GM10847 (cell line): ENCODE data around the gene MARCKSL1.

Experiments
- POLR2A ChIP-seq: IDR thresholded peaks from 2 replicates; pipeline ENCODE4 v1.6.1; 2011; ENCODE audit not compliant: insufficient read length; ENCODE audit errors: extremely low read depth

Gene MARCKSL1, protein sequence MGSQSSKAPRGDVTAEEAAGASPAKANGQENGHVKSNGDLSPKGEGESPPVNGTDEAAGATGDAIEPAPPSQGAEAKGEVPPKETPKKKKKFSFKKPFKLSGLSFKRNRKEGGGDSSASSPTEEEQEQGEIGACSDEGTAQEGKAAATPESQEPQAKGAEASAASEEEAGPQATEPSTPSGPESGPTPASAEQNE

DNA sequence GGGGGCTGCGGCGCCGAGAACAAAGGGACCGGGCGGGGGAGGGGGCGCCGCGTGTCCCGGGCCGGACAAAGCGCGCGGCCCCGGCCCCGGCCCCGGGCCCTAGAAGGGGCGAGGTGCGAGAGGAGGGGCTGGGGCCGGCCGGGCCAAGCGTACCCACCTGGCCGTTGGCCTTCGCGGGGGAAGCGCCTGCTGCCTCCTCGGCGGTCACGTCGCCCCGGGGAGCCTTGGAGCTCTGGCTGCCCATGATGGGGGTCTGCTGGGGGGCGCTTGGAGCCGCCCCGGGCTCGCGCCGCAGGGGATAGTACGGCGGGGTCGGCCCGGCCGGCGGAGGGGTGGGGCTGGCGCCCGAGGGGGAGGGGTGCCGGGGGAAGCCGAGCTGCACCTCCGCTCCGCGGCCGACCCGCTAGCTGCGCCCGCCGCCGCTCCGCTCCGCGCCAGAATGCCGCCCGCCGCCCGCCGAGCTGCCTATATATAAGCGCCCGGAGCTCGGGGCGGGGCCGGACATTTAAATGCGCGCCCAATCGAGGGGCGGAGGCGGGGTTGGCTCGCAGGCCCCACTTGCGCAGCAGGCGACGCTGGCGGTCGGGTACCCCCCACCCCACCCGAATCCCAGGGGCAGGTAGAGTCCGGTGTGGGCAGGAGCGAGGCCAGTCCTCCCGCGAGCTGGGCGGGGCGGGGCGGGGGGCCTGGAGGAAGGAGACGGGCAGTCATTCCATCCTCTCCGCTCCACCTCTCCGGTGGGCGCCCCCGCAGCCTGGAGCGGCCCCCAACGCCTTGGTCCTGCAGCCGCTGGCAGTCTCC is at the start of gene MARCKSL1:
MARCKSL1 (minus strand) TSS at position 444 of the 801 bp plus-strand sequence; CDS start at position 244, 200 bp downstream.
- TF ChIP-seq POLR2A: peak; percentile 99

- TF ChIP-seq POLR2A: no peak
Observed at GRCh38 chr1:32380057-32380456, 44.0 kb upstream of the MARCKSL1 start.

DNA sequence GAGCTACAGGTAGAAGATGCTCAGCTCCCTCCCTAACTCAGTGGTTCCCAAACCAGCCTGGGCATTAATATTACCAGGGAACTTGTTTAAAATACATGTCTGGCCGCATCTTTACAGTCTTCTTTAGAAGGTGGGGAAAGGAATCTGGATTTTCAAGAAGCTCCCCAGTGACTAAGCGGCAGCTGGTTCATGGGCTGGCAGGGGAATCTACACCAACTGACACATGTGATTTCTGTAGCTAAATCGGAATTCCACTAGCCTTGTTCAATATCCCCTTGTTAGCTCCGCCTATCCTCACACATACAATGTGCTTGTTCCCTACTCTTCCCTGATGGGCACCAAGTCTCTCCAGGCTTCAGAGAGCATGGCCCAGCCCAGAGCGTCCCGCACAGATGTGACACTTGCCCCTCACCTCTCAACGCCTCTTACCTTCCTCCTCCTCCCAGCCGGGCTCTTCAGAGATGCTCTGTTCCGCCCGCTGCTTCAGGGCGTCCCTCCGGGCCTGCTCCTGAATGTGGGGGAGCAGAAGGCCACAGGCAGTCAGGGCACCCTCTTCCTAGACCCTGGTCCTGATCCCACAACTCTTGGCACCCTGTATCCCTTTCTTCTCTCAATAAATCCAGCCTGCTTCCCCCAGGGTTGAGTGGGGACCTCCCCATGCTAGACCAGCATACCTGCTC is 41.6 kb upstream of the MARCKSL1 start:
- TF ChIP-seq POLR2A: no peak

- no peak for TF ChIP-seq POLR2A
Observed at GRCh38 chr1:32376199-32376598, 40.2 kb upstream of the MARCKSL1 start.

DNA sequence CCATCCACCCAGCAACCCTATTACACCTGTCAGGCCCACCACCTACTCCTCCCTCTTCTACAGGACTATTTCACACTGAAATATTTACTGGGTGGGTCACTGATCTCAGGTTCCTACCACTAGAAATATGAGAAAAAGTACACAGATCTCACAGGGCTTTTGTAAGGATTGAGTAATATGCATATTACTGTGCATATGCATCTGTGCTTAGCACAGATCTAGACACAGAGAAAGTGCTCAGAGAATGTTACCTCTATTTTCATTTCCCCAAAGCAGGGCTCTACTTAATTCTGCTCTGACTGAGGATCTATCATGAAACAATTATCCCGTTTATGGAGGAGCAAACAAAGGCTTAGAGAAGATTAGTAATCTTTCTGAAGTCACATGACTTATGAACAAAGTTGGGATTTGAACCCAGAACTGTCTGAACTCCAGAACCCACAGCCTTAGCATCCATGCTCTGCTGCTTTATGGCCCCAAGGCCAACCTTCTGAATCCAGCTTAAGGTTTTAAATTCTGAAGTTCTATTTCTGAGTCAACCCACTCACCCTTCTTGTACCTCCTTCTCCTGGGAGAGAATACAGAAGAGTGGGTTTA is 38.1 kb upstream of the MARCKSL1 start:
- TF ChIP-seq POLR2A: no peak

DNA sequence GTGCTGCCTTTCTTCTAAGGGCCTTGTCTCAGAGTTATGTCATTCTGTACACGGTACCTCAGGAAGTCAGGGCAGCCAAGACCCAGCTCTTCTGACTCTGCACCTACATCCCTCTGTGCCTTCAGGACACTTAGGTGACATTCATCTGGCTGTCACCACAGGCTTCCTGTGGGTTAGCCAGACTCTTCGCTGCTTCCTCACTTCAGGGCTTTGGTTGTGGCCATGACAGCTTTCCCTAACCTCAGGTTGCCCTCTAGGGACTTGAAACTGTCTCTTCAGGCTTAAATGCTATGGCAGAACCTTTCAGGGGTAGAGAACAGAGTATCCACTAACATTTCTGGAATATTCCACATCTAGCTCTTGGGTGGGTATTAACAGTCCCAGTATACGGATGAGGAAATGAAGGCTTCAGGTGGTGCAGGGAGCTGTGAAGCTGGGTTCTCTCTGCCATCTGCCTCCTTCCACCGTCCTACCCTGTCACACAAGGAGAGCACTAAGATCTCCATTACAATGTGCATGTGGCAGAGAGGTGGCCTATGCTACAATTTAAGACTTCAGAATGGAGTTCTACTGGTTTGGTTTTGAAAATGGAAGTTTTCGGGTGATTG is 36.2 kb upstream of the MARCKSL1 start:
- TF ChIP-seq POLR2A: no peak

GRCh38 chr1:32367912-32368635 is 32.0 kb upstream of the MARCKSL1 start:
- TF ChIP-seq POLR2A: no peak

DNA sequence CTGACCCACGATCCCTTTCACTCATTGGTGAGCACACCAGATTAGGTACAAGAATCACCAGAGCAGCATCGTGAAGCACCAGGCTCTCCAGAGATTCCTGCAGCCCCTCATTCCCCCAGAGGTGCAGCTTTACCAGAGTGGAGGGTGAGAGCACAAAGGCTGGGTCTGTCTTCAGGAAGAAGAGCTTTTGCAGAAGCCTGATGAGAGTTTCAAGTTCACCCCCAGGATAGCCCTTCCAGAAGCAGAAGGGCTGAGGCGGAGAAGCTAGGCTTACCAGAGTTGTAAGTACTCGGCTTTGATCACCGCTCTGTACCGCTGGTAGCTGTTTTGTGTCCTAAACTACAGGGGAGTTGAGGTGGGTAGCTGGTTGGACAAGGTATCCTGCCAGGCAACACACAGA is 29.4 kb upstream of the MARCKSL1 start:
- no peak for TF ChIP-seq POLR2A

DNA sequence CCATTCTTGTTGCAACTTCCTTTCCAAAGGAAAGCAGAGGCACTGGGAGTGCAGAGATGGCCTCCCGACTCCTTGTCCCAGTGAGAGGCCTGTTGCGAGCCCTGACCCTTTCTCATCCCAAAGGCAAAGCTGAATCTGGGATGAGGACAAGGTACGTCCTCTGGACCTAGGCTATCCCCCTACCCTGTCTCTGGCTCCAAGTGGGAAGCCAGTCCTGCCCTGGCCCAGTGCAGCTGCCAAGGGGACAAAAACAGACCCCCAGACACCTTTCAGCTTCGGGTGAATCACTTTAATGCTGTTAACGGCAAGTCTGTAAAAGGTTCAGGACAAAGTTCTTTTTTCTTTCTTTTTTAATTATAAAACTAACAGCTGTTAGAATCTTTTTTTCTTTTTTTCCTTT is 28.8 kb upstream of the MARCKSL1 start:
- no peak for TF ChIP-seq POLR2A

DNA sequence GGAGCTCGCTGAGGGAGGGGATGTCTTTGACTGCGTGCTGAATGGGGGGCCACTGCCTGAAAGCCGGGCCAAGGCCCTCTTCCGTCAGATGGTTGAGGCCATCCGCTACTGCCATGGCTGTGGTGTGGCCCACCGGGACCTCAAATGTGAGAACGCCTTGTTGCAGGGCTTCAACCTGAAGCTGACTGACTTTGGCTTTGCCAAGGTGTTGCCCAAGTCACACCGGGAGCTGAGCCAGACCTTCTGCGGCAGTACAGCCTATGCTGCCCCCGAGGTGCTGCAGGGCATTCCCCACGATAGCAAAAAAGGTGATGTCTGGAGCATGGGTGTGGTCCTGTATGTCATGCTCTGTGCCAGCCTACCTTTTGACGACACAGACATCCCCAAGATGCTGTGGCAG is 27.7 kb upstream of the MARCKSL1 start:
- TF ChIP-seq POLR2A: no peak

- TF ChIP-seq POLR2A: no peak
Observed at GRCh38 chr1:32362474-32363313, 26.7 kb upstream of the MARCKSL1 start, which contains the start of the genes FAM229A and TSSK3. Gene FAM229A (minus strand): TSS chr1:32362485. CDS start chr1:32362091, 394 bp downstream. Gene TSSK3 (plus strand): TSS chr1:32362539. CDS start chr1:32362702, 163 bp downstream.

- no peak for TF ChIP-seq POLR2A
Observed at GRCh38 chr1:32361674-32362473, 25.8 kb upstream of the MARCKSL1 start.

- TF ChIP-seq POLR2A: no peak
Observed at GRCh38 chr1:32361308-32361673, 25.3 kb upstream of the MARCKSL1 start.
